Stimulated activated naive CD8-positive, alpha-beta T cell treated with anti-CD3 and anti-CD28 coated beads, Interleukin-15, amount 100 ng/mL, for 72 hours (primary cell): ENCODE data around the gene F13A1.

ENCODE experiments used
- ATAC-seq: fragments of 150-1000 bp; cut with Tn5 transposase; 2 replicates; pipeline ENCODE4 v1.10.0; 2021; ENCODE audit warnings: mild to moderate bottlenecking, moderate library complexity
- DNase-seq, 2 donors: peaks; one replicate each; pipeline ENCODE4 v3.0.0; 2021 to 2022
- H3K27ac Mint-ChIP-seq, 2 donors: one replicate each; pipeline ENCODE4 v1.8.0; 2022; ENCODE audit warnings: mild to moderate bottlenecking in 2 of 2, mixed read lengths in 2 of 2, moderate library complexity in 2 of 2
- H3K27me3 Mint-ChIP-seq: one replicate; pipeline ENCODE4 v1.8.0; 2022; ENCODE audit warnings: mixed read lengths
- H3K4me1 Mint-ChIP-seq: one replicate; pipeline ENCODE4 v1.8.0; 2022; ENCODE audit warnings: mild to moderate bottlenecking, mixed read lengths
- H3K4me3 Mint-ChIP-seq, 2 donors: one replicate each; pipeline ENCODE4 v1.8.0; 2022; ENCODE audit warnings: mild to moderate bottlenecking in 2 of 2, mixed read lengths in 2 of 2, moderate library complexity in 1 of 2
- H3K9me3 Mint-ChIP-seq, 2 donors: one replicate each; pipeline ENCODE4 v1.8.0; 2022; ENCODE audit warnings: mixed read lengths in 2 of 2

F13A1 gene

GRCh38 chr6:6199678-6200077 lies 120.8 kb downstream of the F13A1 start:
- H3K27me3 Mint-ChIP-seq = peaks cover 27% of the 10 kb centered on the region
- H3K4me1 Mint-ChIP-seq = no peaks in the 10 kb centered on the region
- no peak overlapping the region for H3K4me3 Mint-ChIP-seq
- H3K9me3 Mint-ChIP-seq = no peaks in the 10 kb centered on the region
- no peak overlapping the region for H3K27ac Mint-ChIP-seq
- ATAC-seq (no peak), DNase-seq (no peak)

- no peaks in the 10 kb centered on the region for H3K4me1 Mint-ChIP-seq
- no peak overlapping the region for H3K4me3 Mint-ChIP-seq
- ATAC-seq (no peak), DNase-seq (no peak)
- H3K9me3 Mint-ChIP-seq = peaks cover 0 to under 1% of the 10 kb centered on the region in 2 donors
- peaks cover 40% of the 10 kb centered on the region for H3K27me3 Mint-ChIP-seq
- H3K27ac Mint-ChIP-seq = no peak overlapping the region
Observed at GRCh38 chr6:6196762-6197161, 123.7 kb downstream of the F13A1 start.

GRCh38 chr6:6195080-6195479 lies 125.4 kb downstream of the F13A1 start:
- no peak for ATAC-seq
- H3K4me3 Mint-ChIP-seq = no peak overlapping the region
- peaks cover 5 to 8% of the 10 kb centered on the region in 2 donors for H3K9me3 Mint-ChIP-seq
- H3K27ac Mint-ChIP-seq = no peak overlapping the region
- peaks cover 41% of the 10 kb centered on the region for H3K27me3 Mint-ChIP-seq
- no peak for DNase-seq
- no peaks in the 10 kb centered on the region for H3K4me1 Mint-ChIP-seq

DNA sequence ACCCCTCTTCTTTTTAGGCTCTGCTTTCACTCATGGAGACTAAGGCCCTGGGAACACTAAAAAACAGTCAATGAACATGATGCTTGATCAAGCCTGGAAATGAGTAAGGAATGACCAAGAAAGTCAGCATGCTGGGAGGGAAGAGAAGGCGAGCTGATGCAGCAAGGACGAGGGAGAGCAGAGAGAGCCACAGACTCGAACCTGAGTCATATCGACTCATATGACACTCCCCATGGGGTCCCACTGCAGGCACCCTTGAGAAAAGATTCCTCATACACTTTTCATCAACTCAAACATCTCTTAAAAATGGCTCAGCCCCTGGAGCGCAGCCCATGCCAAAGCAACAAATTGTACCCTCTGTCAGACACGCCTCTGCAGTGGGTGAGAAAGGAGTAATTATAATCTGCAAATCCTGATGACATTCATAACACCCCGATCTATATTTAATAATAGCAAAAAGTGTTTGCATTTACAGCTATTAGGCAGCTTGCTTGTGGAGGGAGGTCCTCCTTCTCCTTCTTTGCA lies 127.2 kb downstream of the F13A1 start:
- no peak overlapping the region for H3K27ac Mint-ChIP-seq
- peaks cover 5 to 8% of the 10 kb centered on the region in 2 donors for H3K9me3 Mint-ChIP-seq
- no peaks in the 10 kb centered on the region for H3K4me1 Mint-ChIP-seq
- no peak overlapping the region for H3K4me3 Mint-ChIP-seq
- peaks cover 33% of the 10 kb centered on the region for H3K27me3 Mint-ChIP-seq
- DNase-seq (no peak), ATAC-seq (no peak)

DNA sequence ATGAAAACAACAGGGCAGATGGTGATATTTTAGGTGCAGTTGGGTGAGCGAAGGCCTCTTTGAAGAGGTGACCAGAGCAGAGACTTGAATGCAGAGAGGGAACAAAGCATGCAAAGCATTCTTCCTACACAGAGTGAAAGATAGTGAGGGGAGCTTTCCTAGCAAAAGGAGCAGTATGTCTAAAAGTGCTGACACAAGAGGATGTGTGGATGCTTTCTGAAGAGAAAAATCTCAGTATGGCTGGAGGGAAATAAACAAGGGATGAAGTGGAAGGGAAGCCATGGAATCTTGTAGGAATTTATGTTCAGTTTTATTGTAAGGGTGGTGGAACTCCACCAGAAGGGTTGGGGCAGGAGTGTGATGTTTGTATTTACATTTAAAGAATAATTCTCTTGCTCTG lies 128.6 kb downstream of the F13A1 start:
- H3K27ac Mint-ChIP-seq = no peak overlapping the region
- ATAC-seq = no peak

DNA sequence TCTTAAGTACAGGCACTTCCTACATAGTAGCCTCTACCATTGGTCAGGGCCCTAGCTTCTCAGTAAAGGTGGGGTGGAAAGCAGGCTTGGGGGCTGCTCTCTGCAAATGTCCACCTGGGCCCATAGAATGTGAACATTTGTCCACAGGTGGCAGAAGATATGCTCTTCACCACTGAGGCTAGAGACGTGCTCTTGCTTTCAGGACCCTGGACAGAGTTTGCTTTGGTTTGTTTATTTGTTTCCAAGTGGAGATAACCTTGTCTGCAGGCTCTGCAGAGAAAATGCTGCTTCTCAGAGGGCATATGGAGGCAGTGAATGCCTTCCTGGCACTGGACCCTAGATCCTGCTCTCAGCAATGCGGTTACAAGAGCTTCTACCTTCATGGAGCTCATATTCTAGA lies 129.0 kb downstream of the F13A1 start:
- H3K27ac Mint-ChIP-seq = no peak overlapping the region
- peaks cover 5 to 15% of the 10 kb centered on the region in 2 donors for H3K9me3 Mint-ChIP-seq
- H3K4me3 Mint-ChIP-seq = no peak overlapping the region
- DNase-seq (no peak), ATAC-seq (no peak)
- H3K27me3 Mint-ChIP-seq = peaks cover 33% of the 10 kb centered on the region
- H3K4me1 Mint-ChIP-seq = no peaks in the 10 kb centered on the region

More for the DNA sequence above, 128.6 kb downstream of the F13A1 start:
- H3K9me3 Mint-ChIP-seq = peaks cover 5 to 15% of the 10 kb centered on the region in 2 donors
- H3K4me1 Mint-ChIP-seq = no peaks in the 10 kb centered on the region
- H3K27me3 Mint-ChIP-seq = peaks cover 33% of the 10 kb centered on the region
- H3K4me3 Mint-ChIP-seq = no peak overlapping the region
- DNase-seq = no peak

GRCh38 chr6:6180684-6181083 lies 139.8 kb downstream of the F13A1 start:
- Mint-ChIP-seq H3K4me1 (no peaks in the 10 kb centered on the region), H3K9me3 (no peaks in the 10 kb centered on the region), H3K27me3 (peaks cover 19% of the 10 kb centered on the region), H3K27ac (no peak overlapping the region), H3K4me3 (no peak overlapping the region)
- DNase-seq (no peak), ATAC-seq (no peak)

DNA sequence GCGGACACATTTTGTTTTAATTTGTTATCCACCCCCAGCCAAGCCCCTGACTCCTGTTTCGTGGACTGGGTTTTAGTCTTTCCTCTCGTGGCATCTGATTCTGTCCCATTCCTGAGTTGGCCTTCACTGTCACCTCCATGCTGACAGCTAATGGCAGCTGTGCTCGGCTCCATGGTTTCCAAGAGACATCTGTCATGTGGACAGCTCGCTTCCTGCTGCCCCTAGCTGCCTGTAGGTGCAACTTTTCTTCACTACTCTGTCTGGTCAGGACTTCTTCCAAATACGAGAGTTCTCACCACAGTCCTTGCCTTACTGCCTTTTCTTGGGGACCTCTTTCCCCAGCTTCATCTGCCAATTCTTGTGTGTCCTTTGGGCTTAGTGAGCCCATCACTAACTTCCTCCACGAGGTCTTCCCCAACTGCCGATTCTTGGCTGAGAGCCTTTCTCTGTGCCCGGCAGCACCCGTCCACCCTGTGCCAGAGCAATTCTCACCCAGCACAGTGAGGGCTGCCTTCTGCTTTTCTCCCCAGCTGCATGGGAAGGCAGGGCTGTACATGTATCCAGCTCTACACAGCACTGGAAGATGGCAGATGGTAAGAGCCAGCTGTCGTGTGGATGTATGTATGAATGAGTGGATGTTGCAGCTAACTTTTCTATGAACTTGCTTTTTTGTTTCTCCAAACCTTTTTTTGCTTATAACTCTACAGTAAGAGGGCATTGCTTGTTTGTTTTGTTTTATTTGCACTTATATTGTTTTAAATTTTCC lies 140.4 kb downstream of the F13A1 start:
- DNase-seq (no peak), ATAC-seq (no peak)
- Mint-ChIP-seq H3K4me3 (no peak overlapping the region), H3K27me3 (peaks cover 19% of the 10 kb centered on the region), H3K27ac (no peak overlapping the region), H3K9me3 (no peaks in the 10 kb centered on the region), H3K4me1 (no peaks in the 10 kb centered on the region)

GRCh38 chr6:6178795-6179194 lies 141.7 kb downstream of the F13A1 start:
- H3K27ac Mint-ChIP-seq = no peak overlapping the region
- ATAC-seq (no peak), DNase-seq (no peak)
- H3K4me3 Mint-ChIP-seq = no peak overlapping the region
- no peaks in the 10 kb centered on the region for H3K9me3 Mint-ChIP-seq
- H3K4me1 Mint-ChIP-seq = no peaks in the 10 kb centered on the region
- peaks cover 19% of the 10 kb centered on the region for H3K27me3 Mint-ChIP-seq

DNA sequence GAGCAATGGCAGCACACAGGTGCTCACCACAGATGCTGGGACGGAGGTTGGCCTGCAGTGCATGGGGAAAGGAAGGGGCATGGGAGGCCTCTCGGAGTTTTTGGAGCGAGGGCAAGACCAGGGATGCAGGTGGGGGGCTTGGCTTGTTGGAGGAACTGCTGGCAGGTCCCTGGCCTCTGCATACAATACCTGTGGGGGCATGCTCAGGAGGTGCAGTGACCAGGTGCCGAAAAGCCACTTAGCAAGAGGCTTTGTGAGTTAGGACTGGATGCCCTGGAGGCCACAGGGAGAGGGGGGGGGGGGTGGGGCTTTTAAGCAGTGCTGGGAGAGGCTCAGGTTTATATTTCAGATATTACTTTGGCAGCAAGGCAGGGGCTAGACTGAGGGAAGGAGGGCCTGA lies 142.7 kb downstream of the F13A1 start:
- peaks cover 19% of the 10 kb centered on the region for H3K27me3 Mint-ChIP-seq
- ATAC-seq (no peak), DNase-seq (no peak)
- no peak overlapping the region for H3K4me3 Mint-ChIP-seq
- no peaks in the 10 kb centered on the region for H3K9me3 Mint-ChIP-seq
- no peaks in the 10 kb centered on the region for H3K4me1 Mint-ChIP-seq
- no peak overlapping the region for H3K27ac Mint-ChIP-seq

DNA sequence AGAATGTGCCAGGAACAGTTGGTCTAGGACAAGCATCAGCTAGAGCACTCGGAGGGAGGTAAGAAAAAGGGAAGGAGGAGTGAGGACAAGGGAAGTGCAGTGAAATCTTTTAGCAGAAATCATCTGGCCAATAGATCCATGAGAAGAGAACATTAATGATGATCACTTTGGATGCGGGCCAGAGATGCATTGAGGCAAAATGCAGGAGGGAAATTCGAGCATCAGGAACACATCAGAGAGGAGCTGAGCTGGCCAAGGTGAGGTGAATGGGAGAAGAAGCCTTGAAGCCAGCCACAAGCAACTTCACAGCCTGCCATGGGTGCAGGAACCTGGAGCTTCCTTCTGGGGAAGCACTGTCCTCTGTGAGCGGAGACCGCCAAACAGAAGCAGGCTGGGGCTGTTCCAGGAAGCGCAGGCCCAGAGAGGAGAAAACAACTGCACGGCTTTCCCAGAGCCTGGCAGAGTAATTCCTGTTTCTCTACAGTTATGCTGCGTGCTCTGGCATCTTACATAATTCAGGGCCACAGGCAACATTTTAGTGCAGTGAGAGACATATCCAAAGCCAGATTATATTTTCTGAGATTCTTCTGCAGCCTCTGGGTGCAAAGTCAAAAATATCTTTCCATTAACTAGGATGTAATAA lies 143.8 kb downstream of the F13A1 start:
- no peak overlapping the region for H3K27ac Mint-ChIP-seq
- no peaks in the 10 kb centered on the region for H3K9me3 Mint-ChIP-seq
- ATAC-seq = no peak
- no peak overlapping the region for H3K4me3 Mint-ChIP-seq
- H3K4me1 Mint-ChIP-seq = no peaks in the 10 kb centered on the region
- peaks cover 14% of the 10 kb centered on the region for H3K27me3 Mint-ChIP-seq
- no peak for DNase-seq

- Mint-ChIP-seq H3K27ac (no peak overlapping the region), H3K27me3 (peaks cover 20% of the 10 kb centered on the region), H3K4me1 (no peaks in the 10 kb centered on the region), H3K9me3 (no peaks in the 10 kb centered on the region), H3K4me3 (no peak overlapping the region)
- ATAC-seq (no peak), DNase-seq (no peak)
Observed at GRCh38 chr6:6176127-6176526, 144.3 kb downstream of the F13A1 start.

GRCh38 chr6:6169141-6169540 lies 151.3 kb downstream of the F13A1 start:
- Mint-ChIP-seq H3K27ac (no peak overlapping the region), H3K4me3 (no peak overlapping the region), H3K27me3 (peaks cover 13% of the 10 kb centered on the region), H3K9me3 (no peaks in the 10 kb centered on the region), H3K4me1 (no peaks in the 10 kb centered on the region)
- DNase-seq = no peak
- ATAC-seq = no peak

- Mint-ChIP-seq H3K4me3 (no peak overlapping the region), H3K9me3 (no peaks in the 10 kb centered on the region), H3K27ac (no peak overlapping the region), H3K27me3 (peaks cover 16% of the 10 kb centered on the region), H3K4me1 (no peaks in the 10 kb centered on the region)
- ATAC-seq = no peak
- DNase-seq = no peak
Observed at GRCh38 chr6:6166064-6166463, 154.4 kb downstream of the F13A1 start.

- DNase-seq (no peak), ATAC-seq (no peak)
- Mint-ChIP-seq H3K4me1 (no peaks in the 10 kb centered on the region), H3K4me3 (no peak overlapping the region), H3K9me3 (no peaks in the 10 kb centered on the region), H3K27me3 (peaks cover 16% of the 10 kb centered on the region), H3K27ac (no peak overlapping the region)
Observed at GRCh38 chr6:6164367-6164766, 156.1 kb downstream of the F13A1 start.

DNA sequence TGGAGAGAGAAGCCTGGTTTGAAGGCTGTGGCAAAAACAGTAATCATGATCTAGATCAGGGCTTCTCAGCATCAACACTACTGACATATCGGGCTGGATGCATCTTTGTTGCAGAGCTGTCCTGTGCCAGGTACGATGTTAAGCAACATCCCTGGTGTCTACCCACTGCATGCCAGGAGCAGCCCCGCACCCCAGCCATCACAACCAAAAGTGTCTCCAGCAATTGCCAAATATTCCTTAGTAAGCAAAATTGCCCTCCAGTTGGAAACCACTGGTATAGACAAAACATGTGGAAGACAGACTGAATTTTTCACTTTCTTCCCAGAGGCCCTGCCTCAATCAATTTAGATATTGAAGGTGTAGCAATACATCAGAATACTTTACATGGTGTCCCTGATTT lies 166.1 kb downstream of the F13A1 start:
- Mint-ChIP-seq H3K9me3 (no peaks in the 10 kb centered on the region), H3K27ac (no peak overlapping the region), H3K4me3 (no peak overlapping the region), H3K4me1 (no peaks in the 10 kb centered on the region), H3K27me3 (peaks cover 8% of the 10 kb centered on the region)
- DNase-seq (no peak), ATAC-seq (no peak)
